Fibroblast of villous mesenchyme (primary cell): ENCODE measurements around the gene PRDM16. TPM values are rescaled to one million over a fixed set of nuclear protein-coding genes. Genes with fewer than 3 reads are reported as not detected.
A peak's percentile ranks its signal among the peaks of the same experiment; 100 is the strongest.

Source experiments
- DNase-seq: peaks from one replicate; pipeline ENCODE4 v3.0.0-alpha.2; 2010; ENCODE audit warnings: low read depth
- H3K4me3 ChIP-seq: 2 replicates; pipeline ENCODE4 v1.5.1; 2011; ENCODE audit warnings: low read depth, mild to moderate bottlenecking, low read length
- total RNA-seq: library from RNA; depleted of rRNA; stranded (reverse); fragments of >200 nt; gene quantifications from 2 replicates; pipeline ENCODE4 v1.2.3, GENCODE V29; 2012
- TF ChIP-seq, protein P1 (sequence below): IDR thresholded peaks from 2 replicates; pipeline ENCODE4 v1.5.1; 2012; ENCODE audit warnings: low read depth, mild to moderate bottlenecking, low read length; ENCODE audit not compliant: insufficient read depth

Gene PRDM16
- total RNA-seq, 1 donor = 1.7 TPM

- H3K4me3 ChIP-seq = no peak overlapping the region
- TF ChIP-seq, protein P1, sequence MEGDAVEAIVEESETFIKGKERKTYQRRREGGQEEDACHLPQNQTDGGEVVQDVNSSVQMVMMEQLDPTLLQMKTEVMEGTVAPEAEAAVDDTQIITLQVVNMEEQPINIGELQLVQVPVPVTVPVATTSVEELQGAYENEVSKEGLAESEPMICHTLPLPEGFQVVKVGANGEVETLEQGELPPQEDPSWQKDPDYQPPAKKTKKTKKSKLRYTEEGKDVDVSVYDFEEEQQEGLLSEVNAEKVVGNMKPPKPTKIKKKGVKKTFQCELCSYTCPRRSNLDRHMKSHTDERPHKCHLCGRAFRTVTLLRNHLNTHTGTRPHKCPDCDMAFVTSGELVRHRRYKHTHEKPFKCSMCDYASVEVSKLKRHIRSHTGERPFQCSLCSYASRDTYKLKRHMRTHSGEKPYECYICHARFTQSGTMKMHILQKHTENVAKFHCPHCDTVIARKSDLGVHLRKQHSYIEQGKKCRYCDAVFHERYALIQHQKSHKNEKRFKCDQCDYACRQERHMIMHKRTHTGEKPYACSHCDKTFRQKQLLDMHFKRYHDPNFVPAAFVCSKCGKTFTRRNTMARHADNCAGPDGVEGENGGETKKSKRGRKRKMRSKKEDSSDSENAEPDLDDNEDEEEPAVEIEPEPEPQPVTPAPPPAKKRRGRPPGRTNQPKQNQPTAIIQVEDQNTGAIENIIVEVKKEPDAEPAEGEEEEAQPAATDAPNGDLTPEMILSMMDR = no peak
- DNase-seq = no peak
Measured at GRCh38 chr1:3316340-3316943, 247.4 kb downstream of the PRDM16 start.

DNA sequence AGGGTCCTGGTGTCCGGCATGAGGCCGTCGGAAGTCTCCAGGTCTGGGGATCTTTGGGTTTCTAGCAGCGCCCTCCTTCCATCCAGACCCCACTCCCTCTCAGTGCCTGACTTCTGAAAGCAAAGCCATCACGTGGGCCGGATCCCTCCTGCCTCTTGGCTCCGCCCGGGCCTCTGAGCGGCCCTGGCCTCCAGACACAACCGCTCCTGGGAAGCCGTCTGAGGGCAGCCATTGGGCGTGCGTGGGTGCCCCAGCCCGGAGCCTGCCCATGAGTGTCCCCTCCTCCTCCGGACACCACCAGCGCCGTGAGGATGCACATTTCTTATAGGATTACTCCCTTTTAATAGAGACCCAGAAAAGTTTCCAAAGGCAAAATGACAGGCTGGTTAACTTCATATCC lies 248.5 kb downstream of the PRDM16 start:
- no peak for DNase-seq
- H3K4me3 ChIP-seq = no peak overlapping the region
- TF ChIP-seq, protein P1 = no peak

GRCh38 chr1:3318329-3318728 lies 249.3 kb downstream of the PRDM16 start:
- no peak overlapping the region for H3K4me3 ChIP-seq
- TF ChIP-seq, protein P1 = no peak
- DNase-seq = no peak

DNA sequence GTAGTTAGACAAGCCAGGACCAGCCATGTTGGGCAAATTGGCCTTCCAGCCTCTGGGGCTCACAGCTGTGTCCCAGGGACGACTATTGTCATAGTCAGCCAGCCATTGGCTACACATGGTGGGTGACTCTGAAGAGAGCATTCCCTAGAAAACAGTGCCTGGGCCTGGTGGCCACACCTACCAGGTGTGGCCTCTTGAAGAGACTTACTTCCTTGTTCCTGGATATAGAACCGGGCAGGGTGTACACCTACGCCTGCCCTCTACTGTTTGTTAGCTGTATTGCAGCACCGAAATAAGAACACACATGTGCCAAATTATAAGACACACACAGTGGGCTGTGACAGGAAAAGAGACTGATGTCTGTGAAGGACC lies 250.9 kb downstream of the PRDM16 start:
- no peak overlapping the region for H3K4me3 ChIP-seq
- TF ChIP-seq, protein P1 = peak; percentile 82
- DNase-seq = peak; percentile 67

GRCh38 chr1:3320246-3321152 lies 251.5 kb downstream of the PRDM16 start:
- TF ChIP-seq, protein P1 = no peak
- H3K4me3 ChIP-seq = no peak overlapping the region
- no peak for DNase-seq

GRCh38 chr1:3321559-3322449 lies 252.8 kb downstream of the PRDM16 start:
- TF ChIP-seq, protein P1 = no peak
- DNase-seq = peak; percentile 25
- H3K4me3 ChIP-seq = no peak overlapping the region
